Common myeloid progenitor, CD34-positive (primary cell): Measurements from ENCODE around the gene TTC28.

ENCODE experiments used
- CTCF ChIA-PET: fragments of 350-600 bp; sonication (Branson Sonifier 250); formaldehyde crosslinking; loops from one replicate; lab custom pipeline; 2021; ENCODE audit warnings: antibody characterized with exemption; lab: Charles Lee
- POLR2A ChIA-PET: fragments of 350-600 bp; sonication (Branson Sonifier 250); formaldehyde crosslinking; loops from one replicate; lab custom pipeline; 2021; ENCODE audit warnings: antibody characterized with exemption; lab: Charles Lee
- DNase-seq, 3 donors: peaks; one replicate each; pipeline versions ENCODE4 v3.0.0 to v3.0.0-alpha.2; 2013
- H3K27ac ChIP-seq, 2 experiments: 1 replicate in 1 of 2; 2 replicates in 1 of 2; pipeline ENCODE4 v1.7.0; 2013; ENCODE audit warnings: inconsistent platforms in 2 of 2, low read length in 2 of 2, mild to moderate bottlenecking in 2 of 2, low read depth in 1 of 2, moderate library complexity in 1 of 2; ENCODE audit not compliant: severe bottlenecking in 2 of 2, insufficient read depth in 1 of 2, poor library complexity in 1 of 2
- H3K27me3 ChIP-seq, 5 experiments: replicated peaks in 2 of 5; 1 replicate in 3 of 5; 2 replicates in 2 of 5; pipeline versions ENCODE4 v1.6.1 to v1.7.0; 2013; ENCODE audit warnings: low read length in 4 of 5, mild to moderate bottlenecking in 2 of 5, moderate library complexity in 2 of 5, inconsistent platforms in 1 of 5; ENCODE audit not compliant: insufficient read depth in 5 of 5, control insufficient read depth in 4 of 5
- H3K36me3 ChIP-seq, 4 experiments: 1 replicate in 2 of 4; 2 replicates in 2 of 4; pipeline versions ENCODE4 v1.6.1 to v1.7.0; 2013; ENCODE audit warnings: low read length in 3 of 4, control low read depth in 1 of 4, mild to moderate bottlenecking in 1 of 4; ENCODE audit not compliant: control insufficient read depth in 4 of 4, insufficient read depth in 4 of 4
- H3K4me1 ChIP-seq, 4 experiments: 1 replicate in 3 of 4; 2 replicates in 1 of 4; pipeline versions ENCODE4 v1.6.1 to v1.7.1; 2013; ENCODE audit warnings: low read length in 3 of 4, mild to moderate bottlenecking in 3 of 4, control low read depth in 1 of 4, inconsistent platforms in 1 of 4, moderate library complexity in 1 of 4; ENCODE audit not compliant: control insufficient read depth in 4 of 4, insufficient read depth in 4 of 4; ENCODE audit errors: control extremely low read depth in 1 of 4
- H3K4me3 ChIP-seq, 7 experiments: 1 replicate in 4 of 7; 2 replicates in 3 of 7; pipeline versions ENCODE4 v1.5.1 to v1.7.0; 2013; ENCODE audit warnings: mild to moderate bottlenecking in 7 of 7, low read length in 6 of 7, moderate library complexity in 6 of 7, inconsistent platforms in 2 of 7, low read depth in 2 of 7, control low read depth in 1 of 7; ENCODE audit not compliant: insufficient read depth in 4 of 7, control insufficient read depth in 1 of 7; ENCODE audit errors: extremely low read depth in 1 of 7
- H3K9me3 ChIP-seq, 5 experiments: 1 replicate in 4 of 5; 2 replicates in 1 of 5; pipeline versions ENCODE4 v1.6.1 to v1.7.1; 2013; ENCODE audit warnings: low read length in 4 of 5, mild to moderate bottlenecking in 2 of 5, inconsistent platforms in 1 of 5, low read depth in 1 of 5, moderate library complexity in 1 of 5; ENCODE audit not compliant: control insufficient read depth in 4 of 5, insufficient read depth in 2 of 5; ENCODE audit errors: control extremely low read depth in 1 of 5
- whole genome bisulfite sequencing: methylation state at CpG from one replicate; pipeline ENCODE4 v1.1.5; 2013; ENCODE audit not compliant: insufficient coverage; 5-methylcytosine and 5-hydroxymethylcytosine counted together

TTC28 gene

DNA sequence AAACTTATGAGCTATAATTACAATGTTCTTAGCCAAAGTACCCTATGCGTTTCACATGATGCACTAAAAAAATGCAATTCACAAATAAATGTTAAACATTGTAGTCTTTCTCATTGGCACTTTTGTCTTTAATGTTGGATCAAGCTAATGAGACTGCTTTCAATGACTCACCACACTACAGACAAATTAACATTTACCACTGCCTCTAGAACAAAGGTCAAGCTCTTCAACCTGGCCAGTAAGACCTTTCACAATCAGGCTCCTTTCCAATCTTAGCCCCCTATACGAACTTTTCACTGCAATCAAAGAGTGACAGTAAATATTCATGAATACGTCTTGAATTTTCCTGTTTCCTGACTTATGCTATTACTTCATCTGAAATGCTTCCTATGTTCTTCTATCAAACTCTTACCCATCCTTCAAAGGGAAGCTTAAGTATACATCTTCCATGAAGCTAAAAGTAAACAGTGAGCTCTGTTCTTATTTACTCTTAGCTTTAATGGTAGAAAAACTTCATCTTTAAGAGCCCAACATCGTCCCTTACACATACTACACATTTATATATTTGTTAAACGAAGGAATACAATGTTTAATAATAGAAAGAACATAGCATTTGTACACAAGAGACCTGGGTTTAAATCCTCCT, 433.9 kb downstream of the TTC28 start:
- H3K4me3 ChIP-seq: no peak overlapping the region
- CTCF ChIA-PET: interaction anchor here (1.3 kb wide), 1 partner anchor 12 kb away, joined by 3 read pairs; no protein-coding TSS in a partner anchor
- WGBS: 100% methylated on average over 2 of the region's 5 CpGs
- no peaks in the 10 kb centered on the region for H3K36me3 ChIP-seq
- POLR2A ChIA-PET: no interaction called here
- DNase-seq: no peak
- H3K27me3 ChIP-seq: no peaks in the 10 kb centered on the region
- H3K4me1 ChIP-seq: peaks cover 0 to 7% (median 4%) of the 10 kb centered on the region in 4 experiments
- H3K9me3 ChIP-seq: no peaks in the 10 kb centered on the region
- H3K27ac ChIP-seq: no peak overlapping the region

DNA sequence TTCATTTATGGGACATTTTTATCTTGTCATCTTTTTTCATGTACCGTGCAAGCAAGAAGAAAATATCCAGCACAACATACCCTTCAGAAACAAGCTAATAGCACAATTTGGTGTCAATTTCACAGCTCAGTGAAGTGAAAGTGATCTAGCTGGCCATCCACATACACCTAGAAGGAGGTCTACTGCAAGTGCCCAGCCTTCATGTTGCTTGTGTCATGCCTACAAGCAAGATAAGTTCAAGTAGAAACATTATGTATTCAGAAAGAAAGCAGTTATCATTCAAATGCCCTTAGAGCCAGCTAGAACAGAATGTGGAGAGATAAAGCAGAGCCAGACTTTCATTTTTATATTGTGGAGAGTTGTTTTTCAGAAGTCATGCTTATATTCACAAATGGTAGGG, 434.9 kb downstream of the TTC28 start:
- ChIA-PET CTCF (interaction anchor here (1.3 to 1.7 kb wide), 2 partner anchors 8 to 13 kb away, joined by 3 to 12 read pairs; no protein-coding TSS in a partner anchor), POLR2A (no interaction called here)
- no peaks in the 10 kb centered on the region for H3K27me3 ChIP-seq
- H3K27ac ChIP-seq: no peak overlapping the region
- H3K4me3 ChIP-seq: no peak overlapping the region
- no peaks in the 10 kb centered on the region for H3K36me3 ChIP-seq
- no CpG with 5 or more reads among the region's 1 CpG for WGBS
- DNase-seq: peak in 1 of 3 donors; percentile 2
- H3K9me3 ChIP-seq: no peaks in the 10 kb centered on the region
- peaks cover 0 to 7% (median 4%) of the 10 kb centered on the region in 4 experiments for H3K4me1 ChIP-seq

DNA sequence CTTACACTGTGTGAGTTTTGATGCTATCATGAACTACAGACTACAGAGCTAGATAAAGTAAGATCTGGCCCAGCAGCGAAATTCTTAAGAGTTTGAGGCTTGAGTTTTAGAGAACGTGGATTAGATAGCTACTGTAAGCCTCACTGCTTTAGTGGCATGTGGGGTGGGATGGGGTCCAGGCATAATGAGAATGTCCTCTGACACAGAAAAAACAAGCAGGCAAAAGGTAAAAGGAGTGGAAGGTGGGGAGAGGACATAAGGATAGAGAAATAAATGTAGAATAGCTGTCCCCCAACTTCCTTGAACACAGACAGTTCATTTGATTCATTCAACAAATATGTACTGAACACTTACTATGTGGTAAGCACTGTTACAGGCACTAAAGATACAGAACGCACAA, 436.1 kb downstream of the TTC28 start:
- H3K27ac ChIP-seq: no peak overlapping the region
- DNase-seq: no peak
- peaks cover 0 to 5% (median 0%) of the 10 kb centered on the region in 5 experiments for H3K9me3 ChIP-seq
- H3K4me1 ChIP-seq: peaks cover 0 to 7% (median 4%) of the 10 kb centered on the region in 4 experiments
- no peaks in the 10 kb centered on the region for H3K36me3 ChIP-seq
- 88% methylated on average over 2 of the region's 3 CpGs for WGBS
- ChIA-PET POLR2A (no interaction called here), CTCF (interaction anchor here (1.7 kb wide), 1 partner anchor 9 kb away, joined by 12 read pairs; no protein-coding TSS in a partner anchor)
- no peaks in the 10 kb centered on the region for H3K27me3 ChIP-seq
- H3K4me3 ChIP-seq: no peak overlapping the region

DNA sequence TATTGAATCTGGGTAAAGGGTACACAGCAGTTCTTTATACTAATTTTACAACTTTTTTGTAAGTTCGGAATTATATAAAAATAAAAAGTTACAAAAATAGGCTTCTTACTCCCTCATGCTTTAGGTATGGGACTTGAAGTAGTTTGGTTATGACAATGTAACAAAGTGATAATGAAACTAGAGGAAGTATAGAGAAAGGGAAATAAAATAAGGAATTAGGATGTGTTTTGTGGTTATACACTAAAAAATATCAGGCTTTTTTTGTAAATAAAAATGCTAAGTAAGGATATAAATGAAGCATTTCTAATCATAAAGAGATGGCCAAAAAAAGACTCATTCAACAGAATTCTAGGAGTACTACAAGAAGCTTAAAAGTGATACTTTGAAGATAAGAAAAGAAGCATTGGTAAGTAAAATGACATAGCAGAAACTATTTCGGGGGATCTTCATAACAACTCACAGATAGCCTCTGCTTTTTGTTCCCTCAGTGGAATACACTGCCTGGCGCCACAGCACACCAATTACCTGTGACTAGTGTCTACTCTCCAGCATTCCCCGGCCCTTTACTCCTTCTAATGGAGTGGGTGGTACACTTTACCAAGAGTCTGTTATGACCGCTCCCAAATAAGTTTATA, 437.9 kb downstream of the TTC28 start:
- ChIA-PET POLR2A (no interaction called here), CTCF (no interaction called here)
- peak; percentile 7 to 45 (median 32) for DNase-seq
- no CpG with 5 or more reads among the region's 5 CpGs for WGBS
- H3K27me3 ChIP-seq: no peaks in the 10 kb centered on the region
- no peaks in the 10 kb centered on the region for H3K36me3 ChIP-seq
- peaks cover 0 to 7% (median 4%) of the 10 kb centered on the region in 4 experiments for H3K4me1 ChIP-seq
- no peak overlapping the region for H3K27ac ChIP-seq
- H3K9me3 ChIP-seq: peaks cover 0 to 11% (median 0%) of the 10 kb centered on the region in 5 experiments
- H3K4me3 ChIP-seq: peak overlapping the region in 1 of 7 experiments; percentile 4

DNA sequence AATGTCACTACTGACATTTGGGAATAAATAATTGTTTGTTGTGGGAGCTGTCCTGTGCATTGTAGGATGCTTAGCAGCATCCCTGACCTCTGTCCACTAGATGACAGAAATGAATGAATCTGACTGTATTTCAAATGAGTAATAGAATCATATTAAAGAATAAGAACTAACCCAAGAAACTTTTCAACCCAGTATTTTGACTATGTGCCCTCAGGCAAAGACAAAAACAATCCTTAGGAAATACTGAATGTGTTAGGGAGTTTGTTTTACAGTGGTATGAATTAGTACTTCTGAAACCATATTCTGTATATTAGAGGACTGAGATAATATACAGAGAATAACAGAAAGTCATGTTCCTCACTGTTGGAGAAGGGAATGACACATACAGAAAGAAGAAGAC, 439.7 kb downstream of the TTC28 start:
- no peak for DNase-seq
- Histone ChIP-seq H3K9me3 (peaks cover 0 to 11% (median 0%) of the 10 kb centered on the region in 5 experiments), H3K4me3 (no peak overlapping the region), H3K4me1 (peaks cover 0 to 7% (median 4%) of the 10 kb centered on the region in 4 experiments), H3K27ac (no peak overlapping the region), H3K27me3 (no peaks in the 10 kb centered on the region), H3K36me3 (no peaks in the 10 kb centered on the region)
- POLR2A ChIA-PET: no interaction called here
- CTCF ChIA-PET: interaction anchor here (1.0 kb wide), 1 partner anchor 13 kb away, joined by 5 read pairs; no protein-coding TSS in a partner anchor

DNA sequence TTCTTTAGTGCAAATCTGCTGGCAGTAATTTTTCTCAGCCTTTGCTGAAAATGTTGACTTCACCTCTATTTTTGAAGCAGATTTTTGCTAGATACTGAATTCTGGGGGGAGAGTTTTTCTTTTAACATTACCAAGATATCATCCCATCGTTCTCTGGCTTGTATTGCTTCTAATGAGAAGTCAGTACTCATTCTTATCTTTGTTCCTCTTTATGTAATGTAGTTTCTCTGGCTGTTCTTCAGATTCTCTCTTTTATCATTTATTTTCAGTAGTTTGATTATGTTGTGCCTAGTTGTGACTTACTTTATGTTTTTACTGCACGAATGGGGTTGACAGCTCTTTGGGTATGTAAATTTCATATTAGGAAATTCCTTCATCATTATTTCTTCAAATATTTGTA, 441.9 kb downstream of the TTC28 start:
- H3K27ac ChIP-seq: no peak overlapping the region
- H3K4me1 ChIP-seq: peaks cover 0 to 7% (median 4%) of the 10 kb centered on the region in 4 experiments
- CTCF ChIA-PET: no interaction called here
- H3K36me3 ChIP-seq: no peaks in the 10 kb centered on the region
- peak in 1 of 3 donors; percentile 4 for DNase-seq
- POLR2A ChIA-PET: no interaction called here
- H3K4me3 ChIP-seq: no peak overlapping the region
- no CpG with 5 or more reads among the region's 2 CpGs for WGBS
- no peaks in the 10 kb centered on the region for H3K27me3 ChIP-seq
- H3K9me3 ChIP-seq: peaks cover 0 to 11% (median 0%) of the 10 kb centered on the region in 5 experiments

DNA sequence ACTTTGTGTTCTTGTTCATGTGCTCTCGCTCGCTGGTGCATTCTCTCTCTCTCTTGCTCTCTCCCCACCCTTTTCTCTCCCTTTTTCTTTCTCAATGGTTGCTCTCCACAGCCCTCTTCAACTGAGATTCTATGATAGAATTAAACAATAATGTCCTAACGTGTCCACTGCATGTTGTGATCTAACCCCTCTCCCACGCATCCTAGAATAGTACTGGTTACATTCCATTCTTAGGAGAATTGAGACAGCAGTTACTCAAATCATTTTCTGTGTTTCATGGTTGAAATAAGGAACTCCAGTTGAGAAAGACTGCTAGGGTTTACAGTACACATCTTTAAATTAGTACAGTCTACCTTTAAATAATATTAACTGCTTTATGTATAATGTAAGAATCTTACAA, 442.5 kb downstream of the TTC28 start:
- Histone ChIP-seq H3K36me3 (no peaks in the 10 kb centered on the region), H3K27me3 (no peaks in the 10 kb centered on the region), H3K4me1 (peaks cover 0 to 6% (median 3%) of the 10 kb centered on the region in 4 experiments), H3K4me3 (no peak overlapping the region), H3K9me3 (peaks cover 0 to 11% (median 0%) of the 10 kb centered on the region in 5 experiments), H3K27ac (no peak overlapping the region)
- ChIA-PET CTCF (no interaction called here), POLR2A (no interaction called here)
- 100% methylated on average over 2 of the region's 4 CpGs for WGBS
- no peak for DNase-seq
